Activated B cell treated with CpG ODN at 0.5 μM for 24 hours (primary cell): ENCODE data around the gene RHOA. TPM values are rescaled to one million over a fixed set of nuclear protein-coding genes. Genes with fewer than 3 reads are reported as not detected.
"Not testable (repeated sequence)": the region's sequence is repeated elsewhere in the genome, so short reads cannot be mapped to it uniquely, and the experiment has no call there.

Experiments
- ATAC-seq: fragments of 200-7000 bp; cut with Tn5 transposase; one replicate; pipeline ENCODE4 v1.10.0; 2021; ENCODE audit warnings: low read depth, mild to moderate bottlenecking, moderate library complexity
- CTCF ChIA-PET: fragments of 350-600 bp; sonication (Branson Sonifier 250); formaldehyde crosslinking; loops from one replicate; lab custom pipeline; 2021; ENCODE audit warnings: antibody characterized with exemption; lab: Charles Lee
- POLR2A ChIA-PET: fragments of 350-600 bp; sonication (Branson Sonifier 250); formaldehyde crosslinking; loops from one replicate; lab custom pipeline; 2021; ENCODE audit warnings: antibody characterized with exemption; lab: Charles Lee
- DNase-seq: peaks from one replicate; pipeline ENCODE4 v3.0.0; 2022
- H3K27ac Mint-ChIP-seq: one replicate; pipeline ENCODE4 v1.8.0; 2020; ENCODE audit warnings: mixed read lengths
- H3K27me3 Mint-ChIP-seq: one replicate; pipeline ENCODE4 v1.8.0; 2021; ENCODE audit warnings: mixed read lengths
- H3K36me3 Mint-ChIP-seq: one replicate; pipeline ENCODE4 v1.8.0; 2021; ENCODE audit warnings: low read depth, mixed read lengths
- H3K4me1 Mint-ChIP-seq: one replicate; pipeline ENCODE4 v1.8.0; 2021; ENCODE audit warnings: mixed read lengths
- H3K4me3 Mint-ChIP-seq: one replicate; pipeline ENCODE4 v1.8.0; 2020; ENCODE audit warnings: mild to moderate bottlenecking, mixed read lengths
- H3K9me3 Mint-ChIP-seq: one replicate; pipeline ENCODE4 v1.8.0; 2020; ENCODE audit warnings: mixed read lengths
- intact Hi-C: fragments of 100-400 bp; cut with micrococcal nuclease; formaldehyde crosslinking; loops from one replicate; pipeline ENCODE4 v1.15.1; 2024
- total RNA-seq: library from RNA; stranded (reverse); gene quantifications from 2 replicates; pipeline ENCODE4 v1.2.3, GENCODE V29; 2022
- TF ChIP-seq, protein P1 (sequence below): fragments of 200-600 bp; IDR thresholded peaks from one replicate; pipeline ENCODE4 v1.8.0; 2022; ENCODE audit warnings: antibody characterized with exemption, mild to moderate bottlenecking

The RHOA gene
- total RNA-seq, 1 donor from 2014 or later, result 399 TPM

DNA sequence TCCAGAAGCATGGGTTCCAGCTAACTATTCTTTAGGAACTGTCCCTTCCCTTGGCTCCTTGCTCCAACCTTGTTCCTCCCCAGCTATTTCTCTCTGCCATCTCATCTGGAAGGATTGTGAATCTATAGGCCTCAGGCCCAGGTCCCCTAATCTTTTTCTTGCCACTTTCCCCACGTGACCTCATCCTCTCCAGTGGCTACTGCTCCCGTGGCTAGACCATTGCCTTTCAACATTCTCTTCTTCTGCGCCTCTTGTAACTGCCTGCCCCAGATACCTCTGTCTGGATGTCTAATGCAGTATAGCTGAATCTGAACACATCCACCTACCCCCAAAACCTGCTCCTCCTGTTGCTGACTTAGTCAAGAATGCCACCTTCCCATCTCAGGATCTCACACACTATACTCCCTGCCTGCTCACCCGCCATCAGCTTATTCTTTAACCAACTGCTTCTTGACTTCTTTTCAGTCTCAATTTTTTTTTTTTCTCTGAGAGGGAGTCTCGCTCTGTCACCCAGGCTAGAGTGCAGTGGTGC, 58.8 kb downstream of the RHOA start:
- ChIA-PET CTCF (interaction anchor here (0.7 to 1.6 kb wide), 2 partner anchors 13 to 56 kb away, joined by 4 to 7 read pairs; partner anchors contain the start of gene USP4), POLR2A (interaction anchor here (0.7 to 3.0 kb wide), 2 partner anchors 13 to 59 kb away, joined by 3 to 25 read pairs; partner anchors contain the start of genes RHOA and USP4)
- H3K9me3 Mint-ChIP-seq, result no peaks in the 10 kb centered on the region
- intact Hi-C loops, result no loop called here
- DNase-seq, result no peak
- peak overlapping the region; percentile 1 for H3K27ac Mint-ChIP-seq
- peaks cover 47% of the 10 kb centered on the region for H3K4me1 Mint-ChIP-seq
- no peaks in the 10 kb centered on the region for H3K27me3 Mint-ChIP-seq
- ATAC-seq, result no peak
- TF ChIP-seq, protein P1, sequence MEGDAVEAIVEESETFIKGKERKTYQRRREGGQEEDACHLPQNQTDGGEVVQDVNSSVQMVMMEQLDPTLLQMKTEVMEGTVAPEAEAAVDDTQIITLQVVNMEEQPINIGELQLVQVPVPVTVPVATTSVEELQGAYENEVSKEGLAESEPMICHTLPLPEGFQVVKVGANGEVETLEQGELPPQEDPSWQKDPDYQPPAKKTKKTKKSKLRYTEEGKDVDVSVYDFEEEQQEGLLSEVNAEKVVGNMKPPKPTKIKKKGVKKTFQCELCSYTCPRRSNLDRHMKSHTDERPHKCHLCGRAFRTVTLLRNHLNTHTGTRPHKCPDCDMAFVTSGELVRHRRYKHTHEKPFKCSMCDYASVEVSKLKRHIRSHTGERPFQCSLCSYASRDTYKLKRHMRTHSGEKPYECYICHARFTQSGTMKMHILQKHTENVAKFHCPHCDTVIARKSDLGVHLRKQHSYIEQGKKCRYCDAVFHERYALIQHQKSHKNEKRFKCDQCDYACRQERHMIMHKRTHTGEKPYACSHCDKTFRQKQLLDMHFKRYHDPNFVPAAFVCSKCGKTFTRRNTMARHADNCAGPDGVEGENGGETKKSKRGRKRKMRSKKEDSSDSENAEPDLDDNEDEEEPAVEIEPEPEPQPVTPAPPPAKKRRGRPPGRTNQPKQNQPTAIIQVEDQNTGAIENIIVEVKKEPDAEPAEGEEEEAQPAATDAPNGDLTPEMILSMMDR, result no peak
- no peak overlapping the region for H3K4me3 Mint-ChIP-seq
- H3K36me3 Mint-ChIP-seq, result peaks cover 16% of the 10 kb centered on the region

DNA sequence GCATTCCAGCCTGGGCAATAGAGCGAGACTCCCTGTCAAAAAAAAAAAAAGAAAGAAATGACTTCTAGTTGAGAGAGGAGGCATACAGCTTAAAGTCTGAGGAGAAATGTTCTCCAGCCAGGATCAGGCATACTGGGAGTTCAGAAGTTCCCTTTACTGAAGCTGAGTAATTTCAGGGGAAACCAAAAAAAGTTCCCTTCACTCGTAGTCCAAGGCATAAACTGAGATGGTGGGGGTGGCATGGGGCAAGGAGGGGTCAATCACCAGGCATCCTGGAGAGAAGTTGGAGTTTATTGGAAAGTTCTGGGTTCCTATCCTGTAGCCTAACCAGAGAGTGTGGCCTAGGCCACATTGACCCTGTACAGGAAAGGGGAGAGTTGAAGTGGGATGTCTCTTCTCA, 59.5 kb downstream of the RHOA start:
- ATAC-seq, result no peak
- peaks cover 45% of the 10 kb centered on the region for H3K4me1 Mint-ChIP-seq
- peak overlapping the region; percentile 79 for H3K27ac Mint-ChIP-seq
- no peaks in the 10 kb centered on the region for H3K9me3 Mint-ChIP-seq
- DNase-seq, result no peak
- ChIA-PET CTCF (interaction anchor here (1.6 kb wide), 1 partner anchor 12 kb away, joined by 7 read pairs; the partner anchor contains the start of gene USP4), POLR2A (interaction anchor here (0.6 to 3.0 kb wide), 3 partner anchors 9 to 12 kb away, joined by 3 to 25 read pairs (median 6); partner anchors contain the start of gene USP4)
- H3K27me3 Mint-ChIP-seq, result no peaks in the 10 kb centered on the region
- peaks cover 11% of the 10 kb centered on the region for H3K36me3 Mint-ChIP-seq
- TF ChIP-seq, protein P1, result no peak
- intact Hi-C loops, result no loop called here
- no peak overlapping the region for H3K4me3 Mint-ChIP-seq

DNA sequence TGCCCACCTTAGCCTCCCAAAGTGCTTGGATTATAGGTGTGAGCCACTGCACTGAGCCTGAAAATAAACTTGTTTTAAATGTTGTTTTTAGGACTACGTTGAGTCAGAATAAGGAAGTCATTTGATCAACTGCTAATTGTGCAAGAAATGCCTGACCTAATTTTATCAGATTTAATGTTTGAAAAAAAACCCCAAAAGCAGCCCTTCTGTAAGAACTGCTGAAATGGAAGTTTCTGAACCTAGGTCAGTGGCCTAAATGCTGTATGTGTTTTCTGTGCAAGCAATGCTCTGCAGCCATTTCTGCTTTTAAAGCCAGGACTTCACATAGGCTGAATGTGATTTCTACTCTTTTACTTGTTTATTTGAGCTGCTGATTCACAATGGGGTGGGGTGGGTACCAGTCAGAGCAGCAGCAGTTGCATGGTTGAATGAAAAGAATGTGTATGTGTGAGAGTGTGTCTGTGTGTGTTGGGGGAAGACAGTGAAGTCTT, 60.2 kb downstream of the RHOA start:
- H3K36me3 Mint-ChIP-seq, result peaks cover 10% of the 10 kb centered on the region
- no peak for DNase-seq
- peak overlapping the region; percentile 28 for H3K4me3 Mint-ChIP-seq
- peak; percentile 56 for ATAC-seq
- H3K9me3 Mint-ChIP-seq, result no peaks in the 10 kb centered on the region
- TF ChIP-seq, protein P1, result no peak
- H3K27ac Mint-ChIP-seq, result peak overlapping the region; percentile 79
- H3K4me1 Mint-ChIP-seq, result peaks cover 47% of the 10 kb centered on the region
- CTCF ChIA-PET, result no interaction called here
- intact Hi-C loops, result no loop called here
- H3K27me3 Mint-ChIP-seq, result no peaks in the 10 kb centered on the region
- POLR2A ChIA-PET, result interaction anchor here (0.6 to 3.0 kb wide), 6 partner anchors 8 to 258 kb away, joined by 3 to 25 read pairs (median 4); partner anchors contain the start of genes QRICH1, RHOA, TCTA and USP4

DNA sequence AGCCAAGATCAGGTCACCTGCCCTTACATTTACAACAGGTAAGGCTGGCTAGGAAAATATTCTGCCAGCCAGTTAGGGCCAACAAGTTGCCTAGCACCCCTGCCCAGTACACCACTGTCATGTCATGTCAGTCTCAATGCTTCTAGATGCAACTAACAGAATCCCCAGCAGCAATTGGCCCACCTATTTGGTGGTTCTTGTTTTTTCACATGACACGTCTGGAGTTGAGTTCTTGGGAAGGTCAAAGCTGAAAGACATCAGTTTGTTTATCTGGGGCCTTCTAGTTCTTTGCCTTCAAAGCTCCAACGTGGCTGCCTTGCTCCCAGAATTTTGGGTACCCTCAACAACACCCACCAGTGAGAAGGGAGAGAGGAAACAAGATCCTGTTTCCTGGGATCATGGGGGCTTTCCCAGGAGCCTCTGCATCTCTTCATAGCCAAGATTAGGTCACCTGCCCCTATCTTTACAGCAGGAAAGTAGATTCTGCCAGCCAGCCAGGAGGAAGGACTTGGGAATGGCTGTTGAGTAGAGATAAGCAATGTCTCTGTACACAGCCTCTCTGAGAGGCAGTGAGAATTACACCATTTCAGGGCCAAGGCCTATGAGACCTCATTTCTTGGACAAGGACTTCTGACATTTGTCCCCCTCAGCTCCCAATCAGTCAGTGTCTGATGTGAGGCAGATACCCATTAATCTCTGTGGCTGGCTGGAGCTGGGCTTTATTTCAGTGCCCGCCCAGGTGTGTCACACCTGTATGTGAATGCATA, 62.2 kb downstream of the RHOA start:
- TF ChIP-seq, protein P1, result no peak
- Mint-ChIP-seq H3K4me3 (no peak overlapping the region), H3K27ac (no peak overlapping the region), H3K9me3 (no peaks in the 10 kb centered on the region), H3K4me1 (peaks cover 54% of the 10 kb centered on the region), H3K27me3 (no peaks in the 10 kb centered on the region), H3K36me3 (peaks cover 2% of the 10 kb centered on the region)
- no peak for ATAC-seq
- ChIA-PET POLR2A (interaction anchor here (0.6 to 1.7 kb wide), 4 partner anchors 10 to 263 kb away, joined by 3 to 6 read pairs (median 4); partner anchors contain the start of gene USP4), CTCF (no interaction called here)
- DNase-seq, result no peak
- intact Hi-C loops, result no loop called here

DNA sequence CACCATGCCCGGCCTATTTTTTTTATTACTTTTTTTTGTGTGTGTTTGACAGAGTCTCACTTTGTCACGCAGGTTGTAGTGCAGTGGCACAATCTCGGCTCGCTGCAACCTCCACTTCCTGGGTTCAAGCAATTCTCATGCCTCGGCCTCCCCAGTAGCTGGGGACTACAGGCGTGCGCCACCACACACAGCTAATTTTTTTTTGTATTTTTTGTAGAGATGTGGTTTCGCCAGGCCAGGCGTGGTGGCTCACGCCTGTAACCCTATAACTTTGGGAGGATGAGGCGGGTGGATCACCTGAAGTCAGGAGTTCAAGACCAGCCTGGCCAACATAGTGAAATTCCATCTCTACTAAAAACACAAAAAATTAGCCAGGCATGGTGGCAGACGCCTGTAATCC, 63.4 kb downstream of the RHOA start:
- ATAC-seq, DNase-seq, H3K27me3 Mint-ChIP-seq, intact Hi-C loops, H3K36me3 Mint-ChIP-seq, H3K9me3 Mint-ChIP-seq, H3K27ac Mint-ChIP-seq, CTCF ChIA-PET, H3K4me3 Mint-ChIP-seq: not testable (repeated sequence)
- POLR2A ChIA-PET, result interaction anchor here (0.8 to 1.7 kb wide), 3 partner anchors 8 to 67 kb away, joined by 3 to 6 read pairs (median 3); partner anchors contain the start of gene USP4
- peaks cover 59% of the 10 kb centered on the region for H3K4me1 Mint-ChIP-seq
